KOPT-K1 (cell line): ENCODE data around the gene GALK1.

Experiments used
- H3K27ac ChIP-seq: fragments of 200-600 bp; sonication (generic); 2 replicates; pipeline ENCODE4 v1.5.1; 2016; ENCODE audit warnings: antibody characterized with exemption, mild to moderate bottlenecking, low read depth, low read length; ENCODE audit not compliant: poor library complexity, severe bottlenecking
- H3K36me3 ChIP-seq: fragments of 200-600 bp; sonication (generic); 2 replicates; pipeline ENCODE4 v1.5.1; 2017; ENCODE audit warnings: antibody characterized with exemption, mild to moderate bottlenecking, low read length, moderate library complexity; ENCODE audit not compliant: insufficient read depth
- H3K9me3 ChIP-seq: fragments of 200-600 bp; sonication (generic); 2 replicates; pipeline ENCODE4 v1.5.1; 2017; ENCODE audit warnings: antibody characterized with exemption, low read length, mild to moderate bottlenecking; ENCODE audit not compliant: insufficient read depth, poor library complexity, severe bottlenecking

The GALK1 gene

GRCh38 chr17:75731716-75732498, 33.1 kb downstream of the GALK1 start:
- Histone ChIP-seq H3K27ac (no peak overlapping the region), H3K9me3 (no peaks in the 10 kb centered on the region), H3K36me3 (no peaks in the 10 kb centered on the region)

GRCh38 chr17:75731086-75731715, 33.8 kb downstream of the GALK1 start:
- Histone ChIP-seq H3K9me3 (no peaks in the 10 kb centered on the region), H3K36me3 (no peaks in the 10 kb centered on the region), H3K27ac (no peak overlapping the region)

GRCh38 chr17:75730065-75730464, 34.9 kb downstream of the GALK1 start:
- Histone ChIP-seq H3K9me3 (no peaks in the 10 kb centered on the region), H3K27ac (no peak overlapping the region), H3K36me3 (no peaks in the 10 kb centered on the region)

GRCh38 chr17:75729351-75729750, 35.6 kb downstream of the GALK1 start:
- H3K36me3 ChIP-seq, result no peaks in the 10 kb centered on the region

GRCh38 chr17:75727391-75727790, 37.6 kb downstream of the GALK1 start:
- no peak overlapping the region for H3K27ac ChIP-seq
- no peaks in the 10 kb centered on the region for H3K9me3 ChIP-seq
- no peaks in the 10 kb centered on the region for H3K36me3 ChIP-seq

More at GRCh38 chr17:75729351-75729750, 35.6 kb downstream of the GALK1 start:
- Histone ChIP-seq H3K9me3 (no peaks in the 10 kb centered on the region), H3K27ac (no peak overlapping the region)

- H3K27ac ChIP-seq, result no peak overlapping the region
- H3K36me3 ChIP-seq, result no peaks in the 10 kb centered on the region
These were observed 39.5 kb downstream of the GALK1 start for GRCh38 chr17:75725504-75725903.

GRCh38 chr17:75724016-75725003, 40.7 kb downstream of the GALK1 start:
- Histone ChIP-seq H3K27ac (no peak overlapping the region), H3K9me3 (no peaks in the 10 kb centered on the region), H3K36me3 (no peaks in the 10 kb centered on the region)

More at GRCh38 chr17:75725504-75725903, 39.5 kb downstream of the GALK1 start:
- H3K9me3 ChIP-seq, result no peaks in the 10 kb centered on the region

GRCh38 chr17:75723171-75723930, 41.6 kb downstream of the GALK1 start:
- H3K9me3 ChIP-seq, result no peaks in the 10 kb centered on the region
- H3K27ac ChIP-seq, result no peak overlapping the region
- H3K36me3 ChIP-seq, result no peaks in the 10 kb centered on the region

- Histone ChIP-seq H3K36me3 (no peaks in the 10 kb centered on the region), H3K27ac (no peak overlapping the region), H3K9me3 (no peaks in the 10 kb centered on the region)
These were observed 42.4 kb downstream of the GALK1 start for GRCh38 chr17:75722542-75723095.

- Histone ChIP-seq H3K9me3 (no peaks in the 10 kb centered on the region), H3K36me3 (no peaks in the 10 kb centered on the region), H3K27ac (no peak overlapping the region)
These were observed 42.9 kb downstream of the GALK1 start for GRCh38 chr17:75722076-75722475.

- Histone ChIP-seq H3K9me3 (no peaks in the 10 kb centered on the region), H3K36me3 (no peaks in the 10 kb centered on the region), H3K27ac (no peak overlapping the region)
These were observed 43.5 kb downstream of the GALK1 start for GRCh38 chr17:75721463-75722011.

- no peak within 1 kb of the TSS for H3K27ac ChIP-seq
- no peaks in the 10 kb centered on the region for H3K36me3 ChIP-seq
- H3K9me3 ChIP-seq, result no peaks in the 10 kb centered on the region
These were observed 44.1 kb downstream of the GALK1 start, which contains the start of gene ITGB4 for GRCh38 chr17:75720656-75721462. Gene ITGB4, plus strand, starts transcription at chr17:75721459. Its CDS starts 3,245 bp downstream, at chr17:75724704.

GRCh38 chr17:75719732-75720131, 45.3 kb downstream of the GALK1 start:
- H3K36me3 ChIP-seq, result no peaks in the 10 kb centered on the region
- no peak overlapping the region for H3K27ac ChIP-seq
- H3K9me3 ChIP-seq, result no peaks in the 10 kb centered on the region
